Activated CD8-positive, alpha-beta memory T cell treated with anti-CD3 and anti-CD28 coated beads, Interleukin-2, amount 50 U/mL, for 24 hours (primary cell): ENCODE data around the gene ABCA8.
"Not testable (repeated sequence)": the region's sequence is repeated elsewhere in the genome, so short reads cannot be mapped to it uniquely, and the experiment has no call there.

Experiments
- DNase-seq: peaks from one replicate; pipeline ENCODE4 v3.0.0-alpha.2; 2020; ENCODE audit errors: extremely low read depth

The ABCA8 gene

DNA sequence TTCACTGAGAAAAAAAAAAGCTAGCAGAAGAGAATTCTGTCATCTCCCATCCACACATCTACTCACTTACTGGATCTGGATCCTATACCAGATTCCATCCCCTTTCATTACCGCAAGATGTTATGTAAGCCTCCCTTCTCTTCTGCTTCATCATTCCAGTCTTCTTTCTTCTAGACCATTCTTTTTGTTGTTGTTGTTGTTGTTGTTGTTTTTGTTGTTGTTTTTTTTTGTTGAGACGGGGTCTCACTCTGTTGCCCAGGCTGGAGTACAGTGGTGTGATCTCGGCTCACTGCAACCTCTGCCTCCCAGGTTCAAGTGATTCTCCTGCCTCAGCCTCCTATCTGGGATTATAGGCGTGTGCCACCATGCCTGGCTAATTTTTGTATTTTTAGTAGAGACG lies 131.0 kb downstream of the ABCA8 start:
- not testable (repeated sequence) for DNase-seq

DNA sequence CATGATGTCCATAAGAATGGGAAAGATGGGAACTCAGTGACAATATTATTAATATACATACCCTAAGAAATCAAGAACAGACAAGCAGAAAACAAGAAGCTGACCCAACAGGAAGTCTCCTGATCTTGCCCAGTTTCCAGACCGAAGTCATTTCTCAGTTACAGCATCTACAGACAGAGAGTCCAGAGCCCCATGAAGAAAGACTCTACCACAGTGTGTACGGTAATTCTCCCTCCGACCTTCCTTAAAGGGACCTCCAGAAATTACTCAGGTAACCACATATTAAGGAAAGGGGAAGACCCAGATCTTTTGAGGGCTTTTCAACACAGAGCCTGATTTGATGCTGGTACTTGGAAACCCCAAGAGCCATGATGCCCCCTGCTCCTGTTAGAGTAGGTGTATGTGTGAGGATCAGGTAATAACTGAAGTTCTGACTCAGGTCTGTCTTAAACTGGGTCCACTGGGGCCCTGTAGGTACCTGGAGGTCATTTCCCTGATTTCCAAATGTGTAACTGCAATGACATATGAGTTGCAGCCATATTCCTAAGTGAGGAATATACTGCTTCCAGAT lies 132.4 kb downstream of the ABCA8 start:
- no peak for DNase-seq

DNA sequence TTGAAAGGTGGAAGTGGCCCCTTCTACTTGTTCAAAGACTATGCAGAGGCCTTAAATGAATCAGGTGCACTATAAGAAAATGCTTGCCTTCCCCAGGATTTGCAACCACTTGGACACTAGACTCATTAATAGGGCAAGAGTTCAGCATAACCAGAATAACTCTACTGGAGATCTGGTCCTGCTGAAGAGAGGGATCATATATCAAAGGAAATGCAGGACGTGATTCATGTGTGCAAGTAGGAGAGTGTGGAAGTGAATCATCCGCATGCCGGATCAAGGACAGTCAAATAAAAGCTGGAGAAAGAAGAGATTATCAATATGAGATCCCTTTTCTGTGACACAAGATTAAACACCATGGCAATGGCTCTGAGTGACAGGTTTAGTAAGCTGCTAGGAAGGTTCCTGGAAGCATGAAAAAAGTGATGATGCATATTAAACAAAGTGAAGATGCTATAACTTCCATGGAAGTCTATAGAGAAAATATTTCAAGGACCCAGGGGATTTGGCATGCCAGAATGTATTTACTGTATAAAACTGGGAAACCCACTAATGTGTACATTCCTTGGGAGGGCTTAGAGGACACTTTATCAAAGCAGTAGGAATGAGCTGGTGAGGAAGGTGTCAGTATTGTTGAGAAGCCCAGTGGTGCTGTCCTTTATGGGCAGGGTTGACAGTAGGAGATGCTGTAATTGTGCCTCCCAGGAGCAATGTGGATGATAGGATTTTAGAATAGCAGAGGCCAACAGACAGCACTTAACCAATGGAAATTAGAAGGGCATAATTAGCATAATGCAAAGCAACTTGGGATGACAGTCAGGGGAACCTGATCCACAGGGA lies 133.1 kb downstream of the ABCA8 start:
- DNase-seq = no peak

DNA sequence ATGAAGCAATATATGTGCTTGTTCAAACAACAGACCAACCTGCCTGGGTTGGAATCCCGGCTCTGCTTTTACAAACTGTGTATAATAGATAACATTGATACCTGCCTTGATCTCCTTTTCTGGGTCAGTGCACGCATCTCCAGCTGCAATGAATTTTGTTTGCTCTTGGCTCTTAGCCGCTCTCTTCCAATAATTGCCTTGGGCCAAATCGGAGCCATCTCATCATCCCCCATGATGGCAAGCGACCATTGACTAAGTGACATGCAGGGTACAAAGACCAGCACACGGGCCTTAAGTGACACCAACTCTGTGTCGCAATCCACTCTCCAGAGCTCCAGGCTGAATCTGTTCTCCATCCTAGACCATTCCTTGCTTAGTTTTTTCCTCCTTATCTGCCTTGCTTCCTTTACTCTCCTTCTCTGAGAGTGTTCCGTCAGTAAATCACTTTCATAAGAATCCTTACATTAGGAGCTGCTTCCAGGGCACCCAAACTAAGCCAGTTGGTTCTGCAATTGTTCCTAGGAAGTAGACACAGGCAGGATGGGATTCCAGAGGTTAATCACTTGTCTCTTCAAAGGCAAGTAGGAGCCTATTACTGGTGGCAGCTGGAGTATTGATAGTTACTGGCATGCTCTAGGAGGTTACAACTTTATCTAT lies 134.2 kb downstream of the ABCA8 start:
- DNase-seq = no peak

DNA sequence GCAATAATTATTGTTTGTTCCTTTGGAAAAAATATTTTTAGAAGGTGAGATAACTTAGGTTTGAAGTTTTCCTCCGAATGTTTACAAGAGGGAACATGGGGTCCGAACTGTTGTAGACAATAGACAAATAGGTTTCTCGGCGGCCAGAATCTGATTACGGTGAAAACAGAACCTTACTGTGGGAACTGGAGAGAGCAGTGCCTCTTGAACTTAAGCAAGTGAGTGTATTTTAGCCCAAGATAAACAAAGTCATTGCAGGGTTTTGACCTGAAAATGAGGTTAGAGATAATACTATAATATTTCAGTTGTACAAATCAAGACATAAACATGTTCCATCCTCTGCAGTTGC lies 134.7 kb downstream of the ABCA8 start:
- DNase-seq = no peak

DNA sequence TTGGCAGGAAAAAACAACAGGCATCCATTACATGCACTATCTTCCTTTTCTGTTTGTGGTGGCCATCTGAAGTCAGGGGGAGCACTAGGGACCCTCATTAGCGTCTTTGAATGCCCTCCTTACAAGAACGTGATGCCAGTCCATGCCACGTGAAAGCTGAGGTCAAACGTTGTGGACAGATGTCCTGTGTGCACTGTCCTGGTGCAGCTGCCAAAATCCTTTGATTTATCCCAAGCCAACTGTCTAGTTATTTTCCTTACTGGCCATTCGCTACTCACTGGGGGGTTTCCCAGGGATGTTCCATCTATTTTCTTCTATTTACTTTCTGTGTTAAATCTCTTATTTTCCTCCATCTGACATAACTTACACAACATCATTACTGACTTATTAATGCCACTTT lies 135.7 kb downstream of the ABCA8 start:
- no peak for DNase-seq
